GM13977 (cell line): Measurements from ENCODE around the gene COMT.

Experiments used
- DNase-seq: peaks from one replicate; pipeline ENCODE4 v3.0.0; 2012; ENCODE audit warnings: low spot score
- in situ Hi-C: fragments of 300-500 bp; cut with MboI; formaldehyde crosslinking; loops from one replicate; pipeline ENCODE4 v1.12.0; 2022; ENCODE audit warnings: low sequenced_read_pairs, low pct_unique_long_range_greater_than_20kb, mixed read lengths, inconsistent platforms; ENCODE audit not compliant: unreplicated experiment
- TF ChIP-seq, protein P1 (sequence below): IDR thresholded peaks from 2 replicates; pipeline ENCODE4 v1.5.1; 2012; ENCODE audit warnings: mild to moderate bottlenecking, control low read depth; ENCODE audit not compliant: insufficient read depth; ENCODE audit errors: extremely low read depth, missing control alignments

The COMT gene

GRCh38 chr22:19941365-19942082 lies at the start of gene COMT, which contains the start of gene TXNRD2:
Gene COMT (plus strand): TSS chr22:19941772. CDS start chr22:19962527, 20,755 bp downstream.
Gene TXNRD2 (minus strand): TSS chr22:19941818. CDS start chr22:19941803, 15 bp downstream.
- DNase-seq: peak; percentile 93
- in situ Hi-C loops: no loop called here
- TF ChIP-seq, protein P1, sequence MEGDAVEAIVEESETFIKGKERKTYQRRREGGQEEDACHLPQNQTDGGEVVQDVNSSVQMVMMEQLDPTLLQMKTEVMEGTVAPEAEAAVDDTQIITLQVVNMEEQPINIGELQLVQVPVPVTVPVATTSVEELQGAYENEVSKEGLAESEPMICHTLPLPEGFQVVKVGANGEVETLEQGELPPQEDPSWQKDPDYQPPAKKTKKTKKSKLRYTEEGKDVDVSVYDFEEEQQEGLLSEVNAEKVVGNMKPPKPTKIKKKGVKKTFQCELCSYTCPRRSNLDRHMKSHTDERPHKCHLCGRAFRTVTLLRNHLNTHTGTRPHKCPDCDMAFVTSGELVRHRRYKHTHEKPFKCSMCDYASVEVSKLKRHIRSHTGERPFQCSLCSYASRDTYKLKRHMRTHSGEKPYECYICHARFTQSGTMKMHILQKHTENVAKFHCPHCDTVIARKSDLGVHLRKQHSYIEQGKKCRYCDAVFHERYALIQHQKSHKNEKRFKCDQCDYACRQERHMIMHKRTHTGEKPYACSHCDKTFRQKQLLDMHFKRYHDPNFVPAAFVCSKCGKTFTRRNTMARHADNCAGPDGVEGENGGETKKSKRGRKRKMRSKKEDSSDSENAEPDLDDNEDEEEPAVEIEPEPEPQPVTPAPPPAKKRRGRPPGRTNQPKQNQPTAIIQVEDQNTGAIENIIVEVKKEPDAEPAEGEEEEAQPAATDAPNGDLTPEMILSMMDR: no peak

GRCh38 chr22:19892257-19892879 lies 49.2 kb upstream of the COMT start:
- TF ChIP-seq, protein P1: no peak
- in situ Hi-C loops: loop anchor here (10.0 kb wide), 2 partner anchors 88 to 118 kb away; no protein-coding TSS in a partner anchor
- peak; percentile 84 for DNase-seq

DNA sequence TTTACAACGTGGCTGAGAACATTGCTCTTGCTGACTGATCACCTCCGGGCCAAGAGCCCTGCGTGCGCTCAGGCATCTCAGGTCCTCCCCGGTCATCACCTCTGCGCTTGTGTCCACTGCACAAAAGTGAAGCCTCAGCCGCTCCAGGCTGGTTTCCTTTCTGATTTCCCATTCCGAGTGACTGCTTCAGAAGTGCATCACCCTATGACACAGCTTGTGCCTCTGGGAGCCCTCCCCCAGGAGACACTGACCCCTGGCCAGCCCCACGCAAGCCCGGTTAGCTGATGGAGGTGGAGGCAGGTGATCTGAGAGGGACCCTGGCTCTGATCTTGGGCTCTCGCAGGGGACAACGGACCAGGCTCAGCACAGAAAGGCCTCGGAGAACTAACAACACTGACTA lies 48.6 kb upstream of the COMT start:
- no peak for DNase-seq

DNA sequence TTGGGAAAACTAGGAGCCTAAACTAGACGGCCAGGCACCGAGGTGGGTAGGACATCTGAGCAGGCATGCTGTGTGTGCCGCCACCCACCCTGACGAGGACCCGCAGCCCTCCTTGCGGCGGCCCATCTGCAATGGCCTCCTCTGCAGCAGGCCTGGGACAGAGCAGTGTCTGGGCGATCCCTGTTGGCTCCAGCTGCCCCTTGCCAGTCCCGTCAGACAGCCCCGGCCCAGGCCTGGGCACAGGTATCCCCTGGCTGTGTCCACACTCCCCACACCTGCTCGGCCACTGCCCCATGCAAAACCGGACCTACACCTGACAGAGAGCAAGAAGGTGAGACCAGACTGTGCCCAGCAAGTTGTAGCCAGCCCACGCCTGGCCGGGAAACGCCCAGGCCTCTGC lies 48.2 kb upstream of the COMT start:
- TF ChIP-seq, protein P1: no peak
- in situ Hi-C loops: loop anchor here (10.0 kb wide), 2 partner anchors 89 to 119 kb away; no protein-coding TSS in a partner anchor
- DNase-seq: no peak

More for the DNA sequence above, 48.6 kb upstream of the COMT start:
- TF ChIP-seq, protein P1: no peak
- in situ Hi-C loops: loop anchor here (10.0 kb wide), 2 partner anchors 88 to 118 kb away; no protein-coding TSS in a partner anchor

- DNase-seq: no peak
- TF ChIP-seq, protein P1: no peak
- in situ Hi-C loops: loop anchor here (10.0 kb wide), 2 partner anchors 91 to 121 kb away; no protein-coding TSS in a partner anchor
Measured at GRCh38 chr22:19895160-19895849, 46.3 kb upstream of the COMT start.

- TF ChIP-seq, protein P1: no peak
- in situ Hi-C loops: loop anchor here (10.0 kb wide), 2 partner anchors 92 to 122 kb away; no protein-coding TSS in a partner anchor
- DNase-seq: no peak
Measured at GRCh38 chr22:19896665-19897355, 44.8 kb upstream of the COMT start.
